HEK293 (cell line): ENCODE data around the gene NPAS1.

Source experiments
- GFI1B ChIP-seq: fragments of 450-650 bp; formaldehyde crosslinking; IDR thresholded peaks from 2 replicates; pipeline ENCODE4 v1.5.1; 2016; ENCODE audit warnings: missing biosample characterization, missing genetic modification characterization
- GLIS2 ChIP-seq: fragments of 450-650 bp; formaldehyde crosslinking; IDR thresholded peaks from 2 replicates; pipeline ENCODE4 v1.5.1; 2016; ENCODE audit warnings: missing biosample characterization, missing genetic modification characterization
- MYNN ChIP-seq: fragments of 450-650 bp; formaldehyde crosslinking; IDR thresholded peaks from 2 replicates; pipeline ENCODE4 v1.5.1; 2016; ENCODE audit warnings: missing biosample characterization, missing genetic modification characterization, borderline replicate concordance
- REST ChIP-seq: fragments of 450-650 bp; formaldehyde crosslinking; IDR thresholded peaks from 2 replicates; pipeline ENCODE4 v1.5.1; 2016; ENCODE audit warnings: missing biosample characterization, missing genetic modification characterization
- SP2 ChIP-seq: fragments of 450-650 bp; formaldehyde crosslinking; IDR thresholded peaks from 2 replicates; pipeline ENCODE4 v1.5.1; 2016; ENCODE audit warnings: missing biosample characterization, missing genetic modification characterization
- TRIM28 ChIP-seq: IDR thresholded peaks from 2 replicates; pipeline ENCODE4 v1.6.1; 2011; ENCODE audit warnings: low read length, control low read depth, borderline replicate concordance
- WT1 ChIP-seq: fragments of 450-650 bp; formaldehyde crosslinking; IDR thresholded peaks from 2 replicates; pipeline ENCODE4 v1.5.1; 2016; ENCODE audit warnings: missing biosample characterization, missing genetic modification characterization
- ZBTB21 ChIP-seq: fragments of 450-650 bp; formaldehyde crosslinking; IDR thresholded peaks from 2 replicates; pipeline ENCODE4 v1.5.1; 2017; ENCODE audit warnings: missing biosample characterization, missing genetic modification characterization
- ZBTB7A ChIP-seq: fragments of 450-650 bp; formaldehyde crosslinking; IDR thresholded peaks from 2 replicates; pipeline ENCODE4 v1.5.1; 2016; ENCODE audit warnings: low read depth, missing biosample characterization, missing genetic modification characterization
- ZEB2 ChIP-seq: fragments of 450-650 bp; formaldehyde crosslinking; IDR thresholded peaks from 2 replicates; pipeline ENCODE4 v1.5.1; 2016; ENCODE audit warnings: missing biosample characterization, missing genetic modification characterization
- ZFP3 ChIP-seq: fragments of 450-650 bp; formaldehyde crosslinking; IDR thresholded peaks from 2 replicates; pipeline ENCODE4 v1.5.1; 2016; ENCODE audit warnings: low read depth, missing biosample characterization, missing genetic modification characterization
- ZFP69B ChIP-seq: fragments of 450-650 bp; formaldehyde crosslinking; IDR thresholded peaks from 2 replicates; pipeline ENCODE4 v1.5.1; 2016; ENCODE audit warnings: missing biosample characterization, missing genetic modification characterization
- ZNF10 ChIP-seq: fragments of 450-650 bp; formaldehyde crosslinking; IDR thresholded peaks from 2 replicates; pipeline ENCODE4 v1.5.1; 2017; ENCODE audit warnings: missing biosample characterization, missing genetic modification characterization
- ZNF114 ChIP-seq: fragments of 450-650 bp; formaldehyde crosslinking; IDR thresholded peaks from 2 replicates; pipeline ENCODE4 v1.5.0; 2017; ENCODE audit warnings: missing biosample characterization, missing genetic modification characterization
- ZNF311 ChIP-seq: fragments of 450-650 bp; formaldehyde crosslinking; IDR thresholded peaks from 2 replicates; pipeline ENCODE4 v1.5.1; 2017; ENCODE audit warnings: missing biosample characterization, missing genetic modification characterization, borderline replicate concordance
- ZNF324 ChIP-seq: fragments of 450-650 bp; formaldehyde crosslinking; IDR thresholded peaks from 2 replicates; pipeline ENCODE4 v1.5.1; 2016; ENCODE audit warnings: missing biosample characterization, missing genetic modification characterization
- ZNF362 ChIP-seq: fragments of 450-650 bp; formaldehyde crosslinking; IDR thresholded peaks from 2 replicates; pipeline ENCODE4 v1.5.1; 2016; ENCODE audit warnings: missing biosample characterization, missing genetic modification characterization
- ZNF366 ChIP-seq: fragments of 450-650 bp; formaldehyde crosslinking; conservative IDR thresholded peaks from 2 replicates; pipeline ENCODE4 v1.5.1; 2016; ENCODE audit warnings: missing biosample characterization, missing genetic modification characterization
- ZNF391 ChIP-seq: fragments of 450-650 bp; formaldehyde crosslinking; IDR thresholded peaks from 2 replicates; pipeline ENCODE4 v1.5.1; 2016; ENCODE audit warnings: low read depth, missing biosample characterization, missing genetic modification characterization, borderline replicate concordance
- ZNF423 ChIP-seq: fragments of 450-650 bp; formaldehyde crosslinking; IDR thresholded peaks from 2 replicates; pipeline ENCODE4 v1.5.1; 2016; ENCODE audit warnings: missing biosample characterization, missing genetic modification characterization
- ZNF513 ChIP-seq: fragments of 450-650 bp; IDR thresholded peaks from 2 replicates; pipeline ENCODE4 v1.5.1; 2018; ENCODE audit warnings: missing biosample characterization, missing genetic modification characterization
- ZNF558 ChIP-seq: fragments of 450-650 bp; formaldehyde crosslinking; IDR thresholded peaks from 2 replicates; pipeline ENCODE4 v1.5.1; 2016; ENCODE audit warnings: missing biosample characterization, missing genetic modification characterization
- ZNF629 ChIP-seq: fragments of 450-650 bp; formaldehyde crosslinking; IDR thresholded peaks from 2 replicates; pipeline ENCODE4 v1.5.1; 2017; ENCODE audit warnings: missing biosample characterization, missing genetic modification characterization
- ZNF785 ChIP-seq: fragments of 450-650 bp; formaldehyde crosslinking; IDR thresholded peaks from 2 replicates; pipeline ENCODE4 v1.5.1; 2016; ENCODE audit warnings: missing biosample characterization, missing genetic modification characterization
- ZNF837 ChIP-seq: fragments of 450-650 bp; formaldehyde crosslinking; IDR thresholded peaks from 2 replicates; pipeline ENCODE4 v1.5.1; 2016; ENCODE audit warnings: missing biosample characterization, missing genetic modification characterization
- ZSCAN16 ChIP-seq: fragments of 450-650 bp; formaldehyde crosslinking; IDR thresholded peaks from 2 replicates; pipeline ENCODE4 v1.5.1; 2016; ENCODE audit warnings: missing biosample characterization, missing genetic modification characterization
- TF ChIP-seq, protein P1 (sequence below): fragments of 450-650 bp; formaldehyde crosslinking; IDR thresholded peaks from 2 replicates; pipeline ENCODE4 v1.5.1; 2016; ENCODE audit warnings: missing biosample characterization, missing genetic modification characterization
- TF ChIP-seq, protein P2 (sequence below): fragments of 450-650 bp; formaldehyde crosslinking; optimal IDR thresholded peaks from 2 replicates; pipeline ENCODE3; 2016; ENCODE audit warnings: missing biosample characterization, mild to moderate bottlenecking, missing genetic modification characterization
- TF ChIP-seq, protein P3 (sequence below): fragments of 450-650 bp; formaldehyde crosslinking; IDR thresholded peaks from 2 replicates; pipeline ENCODE4 v1.5.1; 2016; ENCODE audit warnings: missing biosample characterization, missing genetic modification characterization

Gene NPAS1

DNA sequence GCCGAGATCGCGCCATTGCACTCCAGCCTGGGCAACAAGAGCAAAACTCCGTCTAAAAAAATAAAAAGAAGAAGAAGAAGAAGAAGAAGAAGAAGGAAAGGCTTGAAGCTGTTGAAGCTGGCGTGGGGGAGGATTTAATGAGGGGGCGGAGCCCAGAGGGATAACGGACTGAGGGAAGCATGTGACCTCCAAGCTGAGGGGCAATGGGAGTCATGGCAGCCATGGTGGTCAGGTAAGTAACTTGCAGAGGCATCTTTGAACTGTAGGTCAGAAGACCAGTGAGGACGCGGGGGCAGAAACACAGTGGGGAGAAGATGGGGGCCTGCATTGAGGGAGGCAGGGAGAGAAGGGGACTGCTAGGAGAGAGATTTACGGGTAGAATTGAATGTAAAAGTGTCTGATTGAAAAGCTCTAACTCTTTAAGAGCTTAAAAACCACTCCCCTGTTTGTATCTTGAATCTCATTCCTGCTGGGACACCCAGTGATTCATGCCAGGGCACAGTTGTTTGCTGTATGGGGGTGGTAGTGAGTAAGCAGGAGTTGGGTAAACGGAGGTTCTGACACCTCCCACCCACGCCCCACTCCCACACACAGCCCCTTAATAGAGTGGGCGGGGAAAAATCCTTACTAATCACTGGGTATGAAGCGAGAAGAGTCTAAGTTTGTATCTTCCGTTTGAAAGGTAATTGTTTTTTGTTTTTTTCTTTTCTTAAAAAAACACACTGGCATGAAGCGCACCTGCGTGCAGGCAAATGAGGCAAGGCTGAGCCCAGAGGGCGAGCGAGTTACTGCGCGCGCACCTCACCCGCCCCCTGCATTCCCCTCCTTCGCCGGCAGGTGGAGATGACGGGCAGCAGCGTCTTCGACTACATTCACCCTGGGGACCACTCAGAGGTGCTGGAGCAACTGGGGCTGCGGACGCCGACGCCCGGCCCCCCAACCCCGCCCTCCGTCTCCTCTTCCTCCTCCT is 15.8 kb downstream of the NPAS1 start (continued):
- peak; percentile 59 for TF ChIP-seq SP2 (tag by site-specific recombination)
- TF ChIP-seq ZBTB21 (tag by site-specific recombination): no peak; the same call in 1 of the 2 replicates
- no peak for TF ChIP-seq REST (tag by site-specific recombination)
- 0 out of 2 replicates have a peak, but pooled peaks have one; percentile 17 for TF ChIP-seq ZNF10
- peak; percentile 21; the same call in 1 of the 2 replicates for TF ChIP-seq ZFP69B
- TF ChIP-seq ZNF423 (tag by site-specific recombination): peak; percentile 75; the same call in 1 of the 2 replicates
- TF ChIP-seq ZNF629: no peak; the same call in 1 of the 2 replicates
- no peak for TF ChIP-seq ZNF114 (tag by site-specific recombination)
- TF ChIP-seq ZSCAN16: no peak
- TF ChIP-seq ZNF311 (tag by site-specific recombination): no peak
- peak; percentile 70 for TF ChIP-seq ZNF366 (tag by site-specific recombination)
- TF ChIP-seq, protein P1, sequence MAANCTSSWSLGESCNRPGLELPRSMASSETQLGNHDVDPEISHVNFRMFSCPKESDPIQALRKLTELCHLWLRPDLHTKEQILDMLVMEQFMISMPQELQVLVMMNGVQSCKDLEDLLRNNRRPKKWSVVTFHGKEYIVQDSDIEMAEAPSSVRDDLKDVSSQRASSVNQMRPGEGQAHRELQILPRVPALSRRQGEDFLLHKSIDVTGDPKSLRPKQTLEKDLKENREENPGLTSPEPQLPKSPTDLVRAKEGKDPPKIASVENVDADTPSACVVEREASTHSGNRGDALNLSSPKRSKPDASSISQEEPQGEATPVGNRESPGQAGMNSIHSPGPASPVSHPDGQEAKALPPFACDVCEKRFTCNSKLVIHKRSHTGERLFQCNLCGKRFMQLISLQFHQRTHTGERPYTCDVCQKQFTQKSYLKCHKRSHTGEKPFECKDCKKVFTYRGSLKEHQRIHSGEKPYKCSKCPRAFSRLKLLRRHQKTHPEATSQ: no peak
- no peak for TF ChIP-seq ZFP3 (tag by site-specific recombination)
- no peak for TF ChIP-seq GFI1B (tag by site-specific recombination)
- TF ChIP-seq, protein P2, sequence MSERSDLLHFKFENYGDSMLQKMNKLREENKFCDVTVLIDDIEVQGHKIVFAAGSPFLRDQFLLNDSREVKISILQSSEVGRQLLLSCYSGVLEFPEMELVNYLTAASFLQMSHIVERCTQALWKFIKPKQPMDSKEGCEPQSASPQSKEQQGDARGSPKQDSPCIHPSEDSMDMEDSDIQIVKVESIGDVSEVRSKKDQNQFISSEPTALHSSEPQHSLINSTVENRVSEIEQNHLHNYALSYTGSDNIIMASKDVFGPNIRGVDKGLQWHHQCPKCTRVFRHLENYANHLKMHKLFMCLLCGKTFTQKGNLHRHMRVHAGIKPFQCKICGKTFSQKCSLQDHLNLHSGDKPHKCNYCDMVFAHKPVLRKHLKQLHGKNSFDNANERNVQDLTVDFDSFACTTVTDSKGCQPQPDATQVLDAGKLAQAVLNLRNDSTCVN (tag by site-specific recombination): peak; percentile 63
- TF ChIP-seq ZEB2 (tag by site-specific recombination): 0 out of 2 replicates have a peak, but pooled peaks have one; percentile 62
- TF ChIP-seq GLIS2 (tag by site-specific recombination): peak; percentile 68
- no peak for TF ChIP-seq TRIM28
- no peak for TF ChIP-seq ZBTB7A (tag by site-specific recombination)
- TF ChIP-seq WT1 (tag by site-specific recombination): peak; percentile 49; the same call in 1 of the 2 replicates
- no peak for TF ChIP-seq MYNN (tag by site-specific recombination)
- TF ChIP-seq ZNF785 (tag by site-specific recombination): no peak
- TF ChIP-seq, protein P3, sequence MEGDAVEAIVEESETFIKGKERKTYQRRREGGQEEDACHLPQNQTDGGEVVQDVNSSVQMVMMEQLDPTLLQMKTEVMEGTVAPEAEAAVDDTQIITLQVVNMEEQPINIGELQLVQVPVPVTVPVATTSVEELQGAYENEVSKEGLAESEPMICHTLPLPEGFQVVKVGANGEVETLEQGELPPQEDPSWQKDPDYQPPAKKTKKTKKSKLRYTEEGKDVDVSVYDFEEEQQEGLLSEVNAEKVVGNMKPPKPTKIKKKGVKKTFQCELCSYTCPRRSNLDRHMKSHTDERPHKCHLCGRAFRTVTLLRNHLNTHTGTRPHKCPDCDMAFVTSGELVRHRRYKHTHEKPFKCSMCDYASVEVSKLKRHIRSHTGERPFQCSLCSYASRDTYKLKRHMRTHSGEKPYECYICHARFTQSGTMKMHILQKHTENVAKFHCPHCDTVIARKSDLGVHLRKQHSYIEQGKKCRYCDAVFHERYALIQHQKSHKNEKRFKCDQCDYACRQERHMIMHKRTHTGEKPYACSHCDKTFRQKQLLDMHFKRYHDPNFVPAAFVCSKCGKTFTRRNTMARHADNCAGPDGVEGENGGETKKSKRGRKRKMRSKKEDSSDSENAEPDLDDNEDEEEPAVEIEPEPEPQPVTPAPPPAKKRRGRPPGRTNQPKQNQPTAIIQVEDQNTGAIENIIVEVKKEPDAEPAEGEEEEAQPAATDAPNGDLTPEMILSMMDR: peak; percentile 97
- no peak for TF ChIP-seq ZNF837 (tag by site-specific recombination)
- peak; percentile 89 for TF ChIP-seq ZNF513 (tag by site-specific recombination)
- no peak for TF ChIP-seq ZNF558 (tag by site-specific recombination)
- TF ChIP-seq ZNF362 (tag by site-specific recombination): peak; percentile 99
- no peak for TF ChIP-seq ZNF391
- TF ChIP-seq ZNF324 (tag by site-specific recombination): no peak
